ENCODE measurements around the gene OCA2.

Gene OCA2

DNA sequence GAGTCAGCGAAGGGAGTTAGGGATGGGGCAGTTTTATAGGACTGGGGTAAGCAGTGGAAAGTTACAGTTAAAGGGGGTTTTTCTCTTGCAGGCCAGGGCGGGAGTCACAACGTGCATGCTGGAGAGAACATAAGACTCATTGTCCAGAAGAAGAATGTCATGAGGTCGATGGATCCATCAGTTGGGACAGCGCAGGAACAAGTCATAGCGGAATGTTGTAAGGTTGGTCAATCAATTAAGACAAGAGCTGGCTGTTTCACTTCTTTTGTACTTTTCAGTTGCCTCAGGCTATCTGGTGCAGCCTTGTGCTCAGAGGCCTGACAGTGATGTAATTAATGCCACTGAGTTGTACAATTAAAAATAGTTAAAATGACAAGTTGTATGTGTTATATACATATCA, 165.6 kb downstream of the OCA2 start:
- Histone ChIP-seq H3K4me3 (ENCODE audit: low read depth, low read length) (no peak overlapping the region), H3K4me1 (ENCODE audit: control insufficient read depth, insufficient read depth, low read length) (no peaks in the 10 kb centered on the region), H3K27me3 (ENCODE audit: control insufficient read depth, insufficient read depth, low read length) (no peaks in the 10 kb centered on the region), H3K9ac (ENCODE audit: low read depth, low read length) (no peak overlapping the region), H3K27ac (ENCODE audit: low read depth, low read length) (no peak overlapping the region), H3K9me3 (ENCODE audit: control insufficient read depth, insufficient read depth, low read length) (0 out of 2 replicates have a peak, but pooled peaks cover 5% of the 10 kb centered on the region), H3K36me3 (ENCODE audit: control insufficient read depth, insufficient read depth, low read length) (no peaks in the 10 kb centered on the region)

DNA sequence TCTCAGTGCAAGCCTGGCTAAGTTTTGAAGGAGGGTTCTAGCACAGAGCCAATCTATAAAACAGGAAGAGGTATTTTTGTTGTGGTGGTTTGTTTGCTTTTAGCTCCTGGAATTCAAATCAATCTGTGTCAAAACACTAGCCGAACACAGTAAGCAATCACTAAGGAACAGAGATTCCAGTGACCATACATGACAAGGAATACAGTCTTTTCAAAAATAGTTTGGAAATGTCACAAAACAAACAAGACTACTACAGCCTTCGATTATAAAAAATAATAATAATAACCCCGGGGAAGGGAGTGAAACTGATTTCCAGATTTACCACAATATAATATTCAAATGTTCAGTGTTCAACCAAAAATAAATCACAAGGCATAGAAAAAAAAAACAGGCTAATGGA, 166.5 kb downstream of the OCA2 start:
- H3K4me1 ChIP-seq (ENCODE audit: control insufficient read depth, insufficient read depth, low read length), result no peaks in the 10 kb centered on the region
- 0 out of 2 replicates have a peak, but pooled peaks cover 5% of the 10 kb centered on the region for H3K9me3 ChIP-seq (ENCODE audit: control insufficient read depth, insufficient read depth, low read length)
- no peak overlapping the region for H3K27ac ChIP-seq (ENCODE audit: low read depth, low read length)
- H3K36me3 ChIP-seq (ENCODE audit: control insufficient read depth, insufficient read depth, low read length), result no peaks in the 10 kb centered on the region
- no peaks in the 10 kb centered on the region for H3K27me3 ChIP-seq (ENCODE audit: control insufficient read depth, insufficient read depth, low read length)
- no peak overlapping the region for H3K9ac ChIP-seq (ENCODE audit: low read depth, low read length)
- no peak overlapping the region for H3K4me3 ChIP-seq (ENCODE audit: low read depth, low read length)

DNA sequence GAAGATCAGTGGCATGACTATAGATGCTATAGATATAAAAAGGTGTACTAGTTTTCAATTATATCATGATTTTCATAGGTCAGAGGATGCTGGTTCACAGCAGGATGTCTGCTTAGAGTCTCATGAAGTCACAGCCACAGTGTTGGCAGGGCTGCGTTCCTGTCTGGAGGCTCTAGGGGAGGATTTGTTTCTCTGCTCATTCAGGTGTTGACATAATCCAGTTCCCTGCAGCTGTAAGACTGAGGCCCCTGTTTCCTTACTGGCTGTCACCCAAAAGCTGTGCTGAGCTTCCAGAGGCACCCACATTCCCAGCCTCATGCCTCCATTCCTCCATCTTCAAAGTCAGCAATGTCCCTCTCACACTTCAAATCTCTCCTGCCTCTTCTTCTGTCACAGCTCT, 170.7 kb downstream of the OCA2 start:
- Histone ChIP-seq H3K9me3 (ENCODE audit: control insufficient read depth, insufficient read depth, low read length) (0 out of 2 replicates have a peak, but pooled peaks cover 5% of the 10 kb centered on the region), H3K9ac (ENCODE audit: low read depth, low read length) (no peak overlapping the region), H3K4me3 (ENCODE audit: low read depth, low read length) (no peak overlapping the region), H3K27ac (ENCODE audit: low read depth, low read length) (no peak overlapping the region), H3K27me3 (ENCODE audit: control insufficient read depth, insufficient read depth, low read length) (no peaks in the 10 kb centered on the region), H3K4me1 (ENCODE audit: control insufficient read depth, insufficient read depth, low read length) (no peaks in the 10 kb centered on the region), H3K36me3 (ENCODE audit: control insufficient read depth, insufficient read depth, low read length) (no peaks in the 10 kb centered on the region)

- no peak overlapping the region for H3K9ac ChIP-seq (ENCODE audit: low read depth, low read length)
- H3K27me3 ChIP-seq (ENCODE audit: control insufficient read depth, insufficient read depth, low read length), result no peaks in the 10 kb centered on the region
- H3K4me3 ChIP-seq (ENCODE audit: low read depth, low read length), result no peak overlapping the region
- no peaks in the 10 kb centered on the region for H3K9me3 ChIP-seq (ENCODE audit: control insufficient read depth, insufficient read depth, low read length)
- H3K27ac ChIP-seq (ENCODE audit: low read depth, low read length), result no peak overlapping the region
- no peaks in the 10 kb centered on the region for H3K36me3 ChIP-seq (ENCODE audit: control insufficient read depth, insufficient read depth, low read length)
- no peaks in the 10 kb centered on the region for H3K4me1 ChIP-seq (ENCODE audit: control insufficient read depth, insufficient read depth, low read length)
Observed at GRCh38 chr15:27912283-27912682, 186.8 kb downstream of the OCA2 start.

- no peak overlapping the region for H3K9ac ChIP-seq (ENCODE audit: low read depth, low read length)
- H3K4me1 ChIP-seq (ENCODE audit: control insufficient read depth, insufficient read depth, low read length), result no peaks in the 10 kb centered on the region
- no peaks in the 10 kb centered on the region for H3K9me3 ChIP-seq (ENCODE audit: control insufficient read depth, insufficient read depth, low read length)
- H3K27me3 ChIP-seq (ENCODE audit: control insufficient read depth, insufficient read depth, low read length), result no peaks in the 10 kb centered on the region
- H3K4me3 ChIP-seq (ENCODE audit: low read depth, low read length), result no peak overlapping the region
- no peak overlapping the region for H3K27ac ChIP-seq (ENCODE audit: low read depth, low read length)
- no peaks in the 10 kb centered on the region for H3K36me3 ChIP-seq (ENCODE audit: control insufficient read depth, insufficient read depth, low read length)
Observed at GRCh38 chr15:27906802-27907201, 192.3 kb downstream of the OCA2 start.

- no peaks in the 10 kb centered on the region; the same call in 1 of the 2 replicates for H3K9me3 ChIP-seq (ENCODE audit: control insufficient read depth, insufficient read depth, low read length)
- no peak overlapping the region for H3K9ac ChIP-seq (ENCODE audit: low read depth, low read length)
- H3K4me3 ChIP-seq (ENCODE audit: low read depth, low read length), result no peak overlapping the region
- H3K4me1 ChIP-seq (ENCODE audit: control insufficient read depth, insufficient read depth, low read length), result peaks cover 10% of the 10 kb centered on the region; the same call in 1 of the 2 replicates
- H3K27ac ChIP-seq (ENCODE audit: low read depth, low read length), result no peak overlapping the region
- H3K27me3 ChIP-seq (ENCODE audit: control insufficient read depth, insufficient read depth, low read length), result no peaks in the 10 kb centered on the region
- no peaks in the 10 kb centered on the region for H3K36me3 ChIP-seq (ENCODE audit: control insufficient read depth, insufficient read depth, low read length)
Observed at GRCh38 chr15:27903405-27903804, 195.7 kb downstream of the OCA2 start.

GRCh38 chr15:27902680-27903385, 196.3 kb downstream of the OCA2 start:
- Histone ChIP-seq H3K4me3 (ENCODE audit: low read depth, low read length) (no peak overlapping the region), H3K27ac (ENCODE audit: low read depth, low read length) (no peak overlapping the region), H3K4me1 (ENCODE audit: control insufficient read depth, insufficient read depth, low read length) (peaks cover 10% of the 10 kb centered on the region; the same call in 1 of the 2 replicates), H3K9ac (ENCODE audit: low read depth, low read length) (no peak overlapping the region), H3K36me3 (ENCODE audit: control insufficient read depth, insufficient read depth, low read length) (no peaks in the 10 kb centered on the region), H3K27me3 (ENCODE audit: control insufficient read depth, insufficient read depth, low read length) (no peaks in the 10 kb centered on the region), H3K9me3 (ENCODE audit: control insufficient read depth, insufficient read depth, low read length) (no peaks in the 10 kb centered on the region; the same call in 1 of the 2 replicates)

- Histone ChIP-seq H3K9ac (ENCODE audit: low read depth, low read length) (no peak overlapping the region), H3K9me3 (ENCODE audit: control insufficient read depth, insufficient read depth, low read length) (peaks cover 3% of the 10 kb centered on the region), H3K27ac (ENCODE audit: low read depth, low read length) (no peak overlapping the region), H3K4me1 (ENCODE audit: control insufficient read depth, insufficient read depth, low read length) (peaks cover 10% of the 10 kb centered on the region; the same call in 1 of the 2 replicates), H3K4me3 (ENCODE audit: low read depth, low read length) (no peak overlapping the region), H3K36me3 (ENCODE audit: control insufficient read depth, insufficient read depth, low read length) (no peaks in the 10 kb centered on the region), H3K27me3 (ENCODE audit: control insufficient read depth, insufficient read depth, low read length) (no peaks in the 10 kb centered on the region)
Observed at GRCh38 chr15:27899583-27900285, 199.4 kb downstream of the OCA2 start.

GRCh38 chr15:27897481-27897880, 201.6 kb downstream of the OCA2 start:
- no peak overlapping the region for H3K4me3 ChIP-seq (ENCODE audit: low read depth, low read length)
- no peaks in the 10 kb centered on the region for H3K27me3 ChIP-seq (ENCODE audit: control insufficient read depth, insufficient read depth, low read length)
- H3K9me3 ChIP-seq (ENCODE audit: control insufficient read depth, insufficient read depth, low read length), result peaks cover 8% of the 10 kb centered on the region
- H3K27ac ChIP-seq (ENCODE audit: low read depth, low read length), result no peak overlapping the region
- H3K9ac ChIP-seq (ENCODE audit: low read depth, low read length), result no peak overlapping the region
- no peaks in the 10 kb centered on the region for H3K36me3 ChIP-seq (ENCODE audit: control insufficient read depth, insufficient read depth, low read length)
- H3K4me1 ChIP-seq (ENCODE audit: control insufficient read depth, insufficient read depth, low read length), result peaks cover 10% of the 10 kb centered on the region; the same call in 1 of the 2 replicates

DNA sequence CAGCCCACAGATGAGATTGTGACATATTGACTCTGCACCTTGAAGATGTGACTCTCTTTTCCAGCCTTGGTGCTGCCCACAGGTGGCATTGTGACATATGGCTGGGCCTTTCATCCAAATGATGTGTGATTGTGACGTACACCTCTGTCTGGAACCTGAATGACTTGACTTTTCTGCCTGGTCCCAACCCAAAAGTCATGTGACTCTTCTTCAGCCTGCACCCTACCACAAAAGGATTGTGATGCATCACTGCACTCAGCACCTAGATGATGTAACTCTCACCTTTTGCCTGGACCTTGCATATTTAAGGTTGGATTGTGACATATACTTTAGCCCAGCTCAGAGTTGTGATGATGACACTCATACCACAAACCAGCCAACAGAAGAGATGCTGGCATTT, 204.5 kb downstream of the OCA2 start:
- Histone ChIP-seq H3K9ac (ENCODE audit: low read depth, low read length) (no peak overlapping the region), H3K9me3 (ENCODE audit: control insufficient read depth, insufficient read depth, low read length) (peaks cover 14% of the 10 kb centered on the region), H3K27ac (ENCODE audit: low read depth, low read length) (no peak overlapping the region), H3K36me3 (ENCODE audit: control insufficient read depth, insufficient read depth, low read length) (no peaks in the 10 kb centered on the region), H3K27me3 (ENCODE audit: control insufficient read depth, insufficient read depth, low read length) (no peaks in the 10 kb centered on the region), H3K4me3 (ENCODE audit: low read depth, low read length) (no peak overlapping the region), H3K4me1 (ENCODE audit: control insufficient read depth, insufficient read depth, low read length) (peaks cover 2% of the 10 kb centered on the region; the same call in 1 of the 2 replicates)

GRCh38 chr15:27889258-27889657, 209.9 kb downstream of the OCA2 start:
- Histone ChIP-seq H3K4me1 (ENCODE audit: control insufficient read depth, insufficient read depth, low read length) (no peaks in the 10 kb centered on the region), H3K27ac (ENCODE audit: low read depth, low read length) (no peak overlapping the region), H3K4me3 (ENCODE audit: low read depth, low read length) (no peak overlapping the region), H3K27me3 (ENCODE audit: control insufficient read depth, insufficient read depth, low read length) (no peaks in the 10 kb centered on the region), H3K9me3 (ENCODE audit: control insufficient read depth, insufficient read depth, low read length) (peaks cover 31% of the 10 kb centered on the region), H3K36me3 (ENCODE audit: control insufficient read depth, insufficient read depth, low read length) (no peaks in the 10 kb centered on the region), H3K9ac (ENCODE audit: low read depth, low read length) (no peak overlapping the region)
